PC-3 (cell line): ENCODE data around the gene TCHHL1.

Source experiments
- EZH2phosphoT487 ChIP-seq: fragments of 300-600 bp; sonication (generic); IDR thresholded peaks from 2 replicates; pipeline ENCODE4 v1.6.1; 2018; ENCODE audit warnings: mild to moderate bottlenecking, antibody characterized with exemption, low read length, borderline replicate concordance
- TF ChIP-seq, protein P1 (sequence below): fragments of 300-600 bp; sonication (generic); conservative IDR thresholded peaks from 2 replicates; pipeline ENCODE4 v1.5.1; 2017; ENCODE audit warnings: antibody characterized with exemption, low read depth, mild to moderate bottlenecking, low read length

- TF ChIP-seq, protein P1, sequence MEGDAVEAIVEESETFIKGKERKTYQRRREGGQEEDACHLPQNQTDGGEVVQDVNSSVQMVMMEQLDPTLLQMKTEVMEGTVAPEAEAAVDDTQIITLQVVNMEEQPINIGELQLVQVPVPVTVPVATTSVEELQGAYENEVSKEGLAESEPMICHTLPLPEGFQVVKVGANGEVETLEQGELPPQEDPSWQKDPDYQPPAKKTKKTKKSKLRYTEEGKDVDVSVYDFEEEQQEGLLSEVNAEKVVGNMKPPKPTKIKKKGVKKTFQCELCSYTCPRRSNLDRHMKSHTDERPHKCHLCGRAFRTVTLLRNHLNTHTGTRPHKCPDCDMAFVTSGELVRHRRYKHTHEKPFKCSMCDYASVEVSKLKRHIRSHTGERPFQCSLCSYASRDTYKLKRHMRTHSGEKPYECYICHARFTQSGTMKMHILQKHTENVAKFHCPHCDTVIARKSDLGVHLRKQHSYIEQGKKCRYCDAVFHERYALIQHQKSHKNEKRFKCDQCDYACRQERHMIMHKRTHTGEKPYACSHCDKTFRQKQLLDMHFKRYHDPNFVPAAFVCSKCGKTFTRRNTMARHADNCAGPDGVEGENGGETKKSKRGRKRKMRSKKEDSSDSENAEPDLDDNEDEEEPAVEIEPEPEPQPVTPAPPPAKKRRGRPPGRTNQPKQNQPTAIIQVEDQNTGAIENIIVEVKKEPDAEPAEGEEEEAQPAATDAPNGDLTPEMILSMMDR, result no peak
- no peak for TF ChIP-seq EZH2phosphoT487
Measured at GRCh38 chr1:152072311-152072710, 16.6 kb downstream of the TCHHL1 start.
